Esophagus muscularis mucosa (tissue), 4 donors: ENCODE measurements around the gene IQCH.

ENCODE experiments used
- CTCF ChIP-seq, 3 experiments: fragments of 200-600 bp in 2 of 3; fragments of 450-650 bp in 1 of 3; sonication (generic) in 2 of 3; IDR thresholded peaks; one replicate each; pipeline ENCODE4 v1.5.1; 2017 to 2019; ENCODE audit warnings: antibody characterized with exemption in 3 of 3, mild to moderate bottlenecking in 2 of 3, moderate library complexity in 1 of 3
- EP300 ChIP-seq: sonication (generic); formaldehyde crosslinking; IDR thresholded peaks from one replicate; pipeline ENCODE4 v1.6.1; 2017; ENCODE audit warnings: antibody characterized with exemption
- POLR2A ChIP-seq: fragments of 450-650 bp; IDR thresholded peaks from one replicate; pipeline ENCODE4 v1.6.1; 2017; ENCODE audit warnings: antibody characterized with exemption, moderate library complexity, mild to moderate bottlenecking, low read depth

GRCh38 chr15:67370206-67370954 lies 115.8 kb downstream of the IQCH start:
- TF ChIP-seq CTCF (IDR thresholded peaks at IDR 0.05) (no peak), EP300 (no peak), POLR2A (no peak)
